Neural cell (in vitro differentiated cells): ENCODE measurements around the gene TEX261. TPM values are rescaled to one million over a fixed set of nuclear protein-coding genes. Genes with fewer than 3 reads are reported as not detected.
A peak's percentile ranks its signal among the peaks of the same experiment; 100 is the strongest.

ENCODE experiments used
- H2AFZ ChIP-seq: fragments of 200-600, 300-800 bp; sonication (generic), shearing (Covaris generic); 2 replicates; pipeline ENCODE4 v1.6.0; 2014; ENCODE audit warnings: low read depth, mild to moderate bottlenecking, antibody characterized with exemption, low read length, moderate library complexity
- H3F3A ChIP-seq: fragments of 200-600 bp; shearing (Covaris generic); 2 replicates; pipeline ENCODE4 v1.6.1; 2016; ENCODE audit warnings: mild to moderate bottlenecking, moderate library complexity, mixed read lengths, antibody characterized with exemption, low read length; ENCODE audit not compliant: insufficient read depth, poor library complexity, severe bottlenecking
- H3K27ac ChIP-seq: fragments of 200-600, 300-800 bp; sonication (generic), shearing (Covaris generic); 2 replicates; pipeline ENCODE4 v1.5.1; 2014; ENCODE audit warnings: mild to moderate bottlenecking, low read length, moderate library complexity
- H3K27me3 ChIP-seq: fragments of 300-800, 200-600 bp; sonication (generic), shearing (Covaris generic); 2 replicates; pipeline ENCODE4 v1.6.0; 2014; ENCODE audit warnings: mild to moderate bottlenecking, low read depth, low read length, moderate library complexity; ENCODE audit not compliant: insufficient read depth
- H3K36me3 ChIP-seq: fragments of 300-800, 200-600 bp; sonication (generic), shearing (Covaris generic); 2 replicates; pipeline ENCODE4 v1.5.1; 2014; ENCODE audit warnings: mild to moderate bottlenecking, antibody characterized with exemption, low read length, moderate library complexity; ENCODE audit not compliant: insufficient read depth
- H3K4me2 ChIP-seq: fragments of 300-800, 200-600 bp; sonication (generic), shearing (Covaris generic); 2 replicates; pipeline ENCODE4 v1.6.0; 2014; ENCODE audit warnings: mild to moderate bottlenecking, low read length
- H3K4me3 ChIP-seq: fragments of 300-800, 200-600 bp; sonication (generic), shearing (Covaris generic); 2 replicates; pipeline ENCODE4 v1.5.1; 2014; ENCODE audit warnings: mild to moderate bottlenecking, low read length, moderate library complexity
- H3K79me2 ChIP-seq: fragments of 200-600 bp; shearing (Covaris generic); replicated peaks from 2 replicates; pipeline ENCODE4 v1.6.0; 2014; ENCODE audit warnings: mild to moderate bottlenecking, low read length, moderate library complexity; ENCODE audit not compliant: insufficient read depth
- H3K9ac ChIP-seq: fragments of 300-800, 200-600 bp; sonication (generic), shearing (Covaris generic); 2 replicates; pipeline ENCODE4 v1.6.1; 2016; ENCODE audit warnings: mild to moderate bottlenecking, low read length, mixed read lengths
- H3K9me2 ChIP-seq: fragments of 200-600 bp; shearing (Covaris generic); 2 replicates; pipeline ENCODE4 v1.6.1; 2016; ENCODE audit warnings: mild to moderate bottlenecking, low read length, mixed read lengths; ENCODE audit not compliant: insufficient read depth
- H3K9me3 ChIP-seq: fragments of 200-600, 300-800 bp; sonication (generic), shearing (Covaris generic); 2 replicates; pipeline ENCODE4 v1.6.1; 2016; ENCODE audit warnings: mild to moderate bottlenecking, mixed run types, low read length, moderate library complexity, mixed read lengths
- H4K20me1 ChIP-seq: fragments of 200-600 bp; shearing (Covaris generic); 2 replicates; pipeline ENCODE4 v1.6.1; 2016; ENCODE audit warnings: mild to moderate bottlenecking, mixed run types; ENCODE audit not compliant: insufficient read depth
- CTCF ChIP-seq: fragments of 450-650 bp; IDR thresholded peaks from 2 replicates; pipeline ENCODE4 v1.5.1; 2014; ENCODE audit warnings: antibody characterized with exemption, mild to moderate bottlenecking, moderate library complexity; ENCODE audit not compliant: poor library complexity, severe bottlenecking
- EP300 ChIP-seq: fragments of 450-650 bp; conservative IDR thresholded peaks from 2 replicates; pipeline ENCODE4 v1.6.1; 2014; ENCODE audit warnings: antibody characterized with exemption, mild to moderate bottlenecking, moderate library complexity; ENCODE audit not compliant: poor library complexity, severe bottlenecking
- EZH2 ChIP-seq: fragments of 200-600, 300-800 bp; shearing (Covaris generic), sonication (generic); IDR thresholded peaks from 2 replicates; pipeline ENCODE4 v1.6.1; 2014; ENCODE audit warnings: antibody characterized with exemption, low read length, borderline replicate concordance, mild to moderate bottlenecking; ENCODE audit not compliant: insufficient read depth, poor library complexity, severe bottlenecking
- MXI1 ChIP-seq: fragments of 450-650 bp; conservative IDR thresholded peaks from 2 replicates; pipeline ENCODE4 v1.6.1; 2014; ENCODE audit warnings: antibody characterized with exemption, mild to moderate bottlenecking; ENCODE audit not compliant: poor library complexity, severe bottlenecking
- POLR2AphosphoS5 ChIP-seq: IDR thresholded peaks from 2 replicates; pipeline ENCODE4 v1.6.1; 2012
- RAD21 ChIP-seq: fragments of 450-650 bp; conservative IDR thresholded peaks from 2 replicates; pipeline ENCODE4 v1.6.1; 2014; ENCODE audit warnings: antibody characterized with exemption, mild to moderate bottlenecking, moderate library complexity
- REST ChIP-seq: IDR thresholded peaks from 2 replicates; pipeline ENCODE4 v1.6.1; 2012; ENCODE audit warnings: borderline replicate concordance
- SMC3 ChIP-seq: fragments of 450-650 bp; conservative IDR thresholded peaks from 2 replicates; pipeline ENCODE4 v1.6.1; 2014; ENCODE audit warnings: antibody characterized with exemption, mild to moderate bottlenecking, moderate library complexity; ENCODE audit not compliant: poor library complexity
- TAF1 ChIP-seq: IDR thresholded peaks from 2 replicates; pipeline ENCODE4 v1.6.1; 2012; ENCODE audit warnings: low read depth
- polyA plus RNA-seq: library from polyadenylated mRNA; depleted of rRNA; stranded (reverse); fragments of >200 nt; gene quantifications from 2 replicates; pipeline ENCODE4 v1.2.3, GENCODE V29; 2014

The TEX261 gene
- polyA plus RNA-seq, 1 donor from 2014 or later: 48.2 TPM

- Histone ChIP-seq H3F3A (no peaks in the 10 kb centered on the region), H3K9me2 (no peaks in the 10 kb centered on the region), H3K79me2 (peaks cover 17% of the 10 kb centered on the region), H2AFZ (peak overlapping the region; percentile 40), H3K27ac (peak overlapping the region; percentile 57), H3K9me3 (no peaks in the 10 kb centered on the region), H3K4me2 (peak overlapping the region; percentile 96), H4K20me1 (no peaks in the 10 kb centered on the region), H3K36me3 (no peaks in the 10 kb centered on the region), H3K9ac (peak overlapping the region; percentile 81), H3K4me3 (peak overlapping the region; percentile 99), H3K27me3 (no peaks in the 10 kb centered on the region)
- no peak for TF ChIP-seq MXI1
- no peak for TF ChIP-seq TAF1
- TF ChIP-seq RAD21: no peak
- TF ChIP-seq EZH2: no peak
- no peak for TF ChIP-seq REST
- no peak for TF ChIP-seq CTCF
- TF ChIP-seq POLR2AphosphoS5: no peak
- TF ChIP-seq EP300: no peak
- no peak for TF ChIP-seq SMC3
These were observed 519 bp downstream of the TEX261 start for GRCh38 chr2:70994009-70994698.

GRCh38 chr2:70992945-70993853, 1.5 kb downstream of the TEX261 start:
- Histone ChIP-seq H3K27me3 (no peaks in the 10 kb centered on the region), H2AFZ (no peak overlapping the region), H3K9me2 (no peaks in the 10 kb centered on the region), H3K9ac (peak overlapping the region; percentile 81), H3K27ac (no peak overlapping the region), H3K4me2 (peak overlapping the region; percentile 96), H3K4me3 (peak overlapping the region; percentile 99), H3K79me2 (peaks cover 17% of the 10 kb centered on the region), H4K20me1 (no peaks in the 10 kb centered on the region), H3K9me3 (no peaks in the 10 kb centered on the region), H3K36me3 (no peaks in the 10 kb centered on the region), H3F3A (no peaks in the 10 kb centered on the region)
- TF ChIP-seq SMC3 (no peak), RAD21 (no peak), POLR2AphosphoS5 (no peak), MXI1 (no peak), EZH2 (no peak), REST (no peak), EP300 (no peak), CTCF (no peak), TAF1 (no peak)
